ENCODE data around the gene DIAPH3.

DIAPH3 gene

DNA sequence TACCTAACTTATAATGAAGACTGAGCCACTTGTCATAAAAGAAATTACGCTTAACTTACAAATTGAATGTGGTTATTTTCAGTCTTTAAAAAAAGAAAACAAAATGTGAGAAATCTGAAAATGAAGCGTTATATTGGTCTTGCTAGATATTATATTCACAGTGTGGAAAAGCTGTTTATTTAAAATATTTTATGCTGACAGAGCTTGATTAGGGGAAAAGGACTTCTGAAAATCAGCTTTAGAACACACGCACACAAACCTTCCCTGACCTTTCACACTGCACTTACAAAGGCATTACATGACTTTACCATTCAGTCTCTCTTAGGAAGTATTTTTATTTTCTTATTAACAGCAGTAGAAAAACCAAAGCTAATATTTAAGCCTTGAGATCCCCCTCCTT is 461.5 kb downstream of the DIAPH3 start:
- no peak for DNase-seq

DNA sequence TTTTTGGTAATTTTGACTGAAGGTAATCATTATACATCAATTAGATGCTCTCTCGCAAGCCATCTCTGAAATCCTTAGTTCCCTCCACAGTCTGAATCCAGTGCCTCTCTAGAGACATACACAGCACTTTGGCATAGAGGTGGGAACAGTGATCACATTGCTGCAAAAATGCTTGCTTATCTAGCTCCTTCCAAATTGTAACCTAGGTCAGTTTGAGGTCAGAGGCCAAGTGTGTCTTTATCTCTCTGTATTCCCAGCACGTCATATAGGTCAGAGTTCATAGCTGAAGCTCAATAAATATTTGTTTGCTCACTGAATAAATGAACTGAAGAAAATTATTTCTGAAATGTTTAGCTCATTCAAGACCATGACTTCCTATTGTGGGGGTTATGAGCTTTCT is 462.5 kb downstream of the DIAPH3 start:
- DNase-seq = no peak

GRCh38 chr13:59700281-59700680 is 463.4 kb downstream of the DIAPH3 start:
- DNase-seq = no peak

DNA sequence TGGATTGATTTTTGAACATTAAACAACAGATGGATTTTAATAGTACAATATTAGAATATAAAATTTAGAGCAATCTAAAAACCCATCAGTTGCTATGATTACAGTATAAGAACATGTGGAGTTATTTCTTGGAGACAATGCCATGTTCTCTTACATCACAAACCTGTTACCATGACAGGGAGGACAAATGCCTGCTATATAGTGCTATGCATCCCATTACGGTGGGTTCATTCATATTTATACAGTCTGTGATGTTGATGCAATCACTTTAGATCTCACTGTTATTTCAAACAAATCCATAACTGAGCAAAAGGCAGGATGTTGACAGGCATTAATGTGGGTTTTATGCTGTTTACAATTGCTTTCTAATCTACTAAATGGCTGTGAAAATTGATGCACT is 467.5 kb downstream of the DIAPH3 start:
- DNase-seq = no peak

DNA sequence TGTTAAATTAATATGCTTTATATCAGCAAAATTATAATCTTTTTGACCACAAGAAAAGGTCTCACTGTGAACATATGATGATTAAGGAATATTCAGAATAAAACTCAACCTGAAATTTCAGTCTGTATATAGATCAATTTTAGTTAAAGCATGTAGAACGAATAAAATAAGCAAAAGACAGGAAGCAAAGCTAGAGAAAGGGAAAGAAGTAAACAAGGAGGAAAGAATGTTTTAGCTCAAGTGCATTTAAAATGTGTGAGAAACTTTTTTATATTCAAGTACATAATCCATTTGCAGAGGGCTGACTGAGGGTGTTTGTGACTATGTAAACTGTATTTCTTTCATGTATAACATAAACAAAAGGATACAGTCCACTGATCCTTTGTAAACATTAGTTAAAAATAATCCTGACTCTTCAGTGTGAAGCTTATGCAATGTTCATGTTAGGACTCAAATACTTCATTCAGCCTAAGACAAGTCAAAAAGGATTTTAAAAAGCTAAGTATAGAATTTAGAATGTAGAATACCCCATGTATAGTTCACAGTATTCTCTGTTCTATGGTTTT is 472.1 kb downstream of the DIAPH3 start:
- DNase-seq = no peak

DNA sequence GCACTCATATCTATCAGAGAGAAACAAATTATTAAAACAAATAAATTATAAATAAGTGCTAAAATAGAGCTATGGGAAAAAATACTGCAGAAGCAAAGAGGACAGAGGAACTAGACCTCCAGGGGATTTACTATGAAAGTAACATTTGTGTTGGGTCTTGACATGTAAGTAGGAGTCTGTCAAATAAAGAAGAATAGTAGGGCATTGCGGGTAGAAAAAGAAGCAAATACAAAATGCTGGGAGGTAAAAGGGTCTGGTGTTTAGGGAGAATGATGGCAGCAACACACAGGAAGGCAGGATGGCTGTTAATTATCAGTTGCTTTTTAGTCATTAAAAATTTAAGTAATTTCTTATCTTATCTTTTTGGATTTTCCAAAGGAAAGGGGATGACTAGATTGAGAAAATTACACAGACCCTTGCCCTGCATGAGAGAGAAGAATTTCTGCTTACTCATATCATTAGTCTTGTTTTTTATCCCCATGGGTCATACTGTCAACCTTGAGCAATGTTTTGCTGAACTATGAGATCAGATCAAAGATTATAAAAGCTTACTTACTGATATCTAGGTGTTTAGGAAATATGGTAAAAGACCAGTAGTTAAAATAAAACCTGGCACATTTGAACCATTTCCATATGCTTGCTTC is 472.7 kb downstream of the DIAPH3 start:
- no peak for DNase-seq

- DNase-seq = no peak
These were observed 474.7 kb downstream of the DIAPH3 start for GRCh38 chr13:59689057-59689456.

DNA sequence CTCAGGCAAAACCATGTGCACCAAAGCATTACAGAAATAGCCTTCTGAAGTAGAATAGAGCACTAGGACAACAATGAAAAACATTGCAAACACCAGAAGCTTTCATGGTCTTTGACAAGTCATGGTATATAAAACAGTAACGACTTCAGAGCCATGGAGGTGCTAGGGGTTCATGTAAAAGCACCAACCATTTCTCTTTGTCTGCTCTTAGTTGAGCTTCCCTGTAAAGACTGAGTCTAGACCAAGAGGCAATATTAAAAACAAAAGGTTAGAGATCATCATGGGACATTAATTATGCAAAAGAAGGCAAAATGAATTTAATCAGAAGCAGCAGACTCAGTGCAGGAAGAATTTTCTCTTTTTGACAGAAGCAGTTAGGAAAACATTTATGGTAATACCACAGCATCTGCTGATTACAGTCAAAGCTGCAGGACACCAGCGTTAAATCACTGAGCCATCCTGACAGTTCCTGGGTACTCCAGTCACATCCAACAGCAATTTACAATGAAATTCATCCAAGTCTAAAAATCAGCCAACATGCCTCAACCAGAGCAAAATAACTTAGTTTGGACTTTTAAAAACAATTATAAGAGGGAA is 476.8 kb downstream of the DIAPH3 start:
- no peak for DNase-seq

- no peak for DNase-seq
These were observed 479.6 kb downstream of the DIAPH3 start for GRCh38 chr13:59684105-59684504.

- no peak for DNase-seq
These were observed 482.0 kb downstream of the DIAPH3 start for GRCh38 chr13:59681636-59682311.

- DNase-seq = no peak
These were observed 483.2 kb downstream of the DIAPH3 start for GRCh38 chr13:59680429-59681024.

DNA sequence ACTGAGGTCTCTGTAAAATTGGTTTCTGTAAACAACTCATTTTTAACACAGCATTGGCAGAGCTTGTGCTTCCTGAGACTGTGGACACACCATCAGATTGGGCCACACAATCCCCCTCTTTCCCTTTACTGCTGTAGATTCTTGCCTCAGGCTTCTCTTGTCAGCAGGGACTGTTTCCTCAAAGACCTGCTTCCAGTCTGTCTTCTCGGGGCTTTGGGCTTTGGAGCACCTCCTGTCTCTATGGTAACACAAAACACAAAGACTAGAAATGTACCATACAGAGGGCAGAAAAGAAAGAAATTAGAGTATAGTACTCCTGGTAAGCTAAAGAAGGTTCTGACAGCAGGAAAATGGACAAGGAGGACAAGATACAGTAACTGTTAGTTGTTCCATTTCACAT is 484.5 kb downstream of the DIAPH3 start:
- no peak for DNase-seq

DNA sequence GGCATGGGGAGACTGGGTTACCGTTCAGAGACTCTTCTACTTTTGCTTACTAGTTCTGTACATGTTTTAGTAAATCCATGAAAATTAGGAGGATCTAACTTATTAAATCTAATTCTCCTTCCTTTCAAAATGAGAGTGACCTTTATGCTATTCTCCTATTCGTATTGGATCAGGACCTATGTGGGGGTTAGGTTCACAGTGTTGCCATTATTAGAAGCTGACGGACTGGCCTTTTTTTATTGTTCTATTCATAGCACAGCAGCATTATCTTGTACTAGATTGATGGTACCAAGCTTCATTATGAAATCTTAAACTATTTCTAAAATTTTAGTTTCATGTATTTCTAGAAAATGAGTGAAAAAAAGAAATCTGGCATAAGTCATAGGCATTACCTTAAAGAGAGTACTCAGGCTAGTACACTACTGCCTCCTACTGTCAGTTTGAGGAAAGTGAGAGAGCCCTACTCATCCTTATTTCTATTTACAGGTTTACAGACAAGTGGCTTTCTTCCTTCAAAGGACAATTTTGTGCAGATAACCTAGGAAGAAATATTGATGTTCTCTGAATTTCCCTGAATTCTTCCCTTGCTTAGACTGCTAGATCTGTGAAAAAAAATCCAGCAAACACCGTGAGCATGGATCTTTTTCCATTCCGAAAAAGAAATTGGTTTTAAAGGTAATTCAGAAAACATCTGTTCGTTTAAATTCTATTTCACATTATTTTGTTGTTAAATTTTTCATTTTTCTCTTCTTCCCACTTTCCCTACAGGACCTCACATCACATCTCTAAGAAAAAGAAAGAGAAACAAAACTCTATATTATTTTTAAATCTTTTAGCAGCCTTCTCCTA is 485.5 kb downstream of the DIAPH3 start:
- DNase-seq = no peak

DNA sequence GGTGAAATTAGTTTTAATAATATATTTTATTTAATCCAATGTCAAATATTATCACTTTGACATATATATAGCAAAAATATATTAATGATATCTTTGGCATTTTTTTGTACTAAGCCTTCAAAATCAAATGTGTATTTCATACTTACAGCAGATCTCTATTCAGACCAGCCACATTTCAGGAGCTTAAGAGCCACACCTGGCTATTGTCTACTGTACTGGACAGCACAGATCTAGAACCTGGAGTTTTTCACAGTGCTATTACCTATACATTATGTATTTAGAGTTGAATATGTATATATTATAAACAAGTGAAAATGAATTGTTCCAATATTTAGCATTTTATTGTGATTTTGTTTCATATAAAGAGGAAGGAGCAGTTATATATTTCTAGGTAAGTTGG is 486.3 kb downstream of the DIAPH3 start:
- DNase-seq = no peak

- DNase-seq = no peak
These were observed 489.1 kb downstream of the DIAPH3 start for GRCh38 chr13:59674616-59675015.

GRCh38 chr13:59673286-59673685 is 490.4 kb downstream of the DIAPH3 start:
- no peak for DNase-seq

GRCh38 chr13:59672445-59672844 is 491.3 kb downstream of the DIAPH3 start:
- DNase-seq = no peak

DNA sequence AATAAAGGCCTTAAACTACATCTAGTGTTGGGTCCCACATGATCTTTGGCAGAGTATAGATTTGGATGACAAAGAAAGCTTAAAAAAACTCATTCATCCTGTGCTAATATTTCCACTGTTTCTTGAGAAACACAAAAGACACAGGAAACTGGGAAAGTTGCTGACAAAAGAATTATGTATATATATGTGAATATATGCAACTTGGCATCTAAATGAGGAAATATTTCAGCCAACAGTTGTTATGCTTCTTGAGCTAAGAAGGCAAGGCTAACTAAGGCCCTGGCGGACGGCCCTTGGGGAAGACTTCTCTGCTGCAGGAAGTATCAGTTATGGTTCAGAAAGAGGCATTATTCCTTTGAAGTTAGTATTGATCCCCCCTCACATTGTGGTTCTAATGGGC is 491.8 kb downstream of the DIAPH3 start:
- no peak for DNase-seq

DNA sequence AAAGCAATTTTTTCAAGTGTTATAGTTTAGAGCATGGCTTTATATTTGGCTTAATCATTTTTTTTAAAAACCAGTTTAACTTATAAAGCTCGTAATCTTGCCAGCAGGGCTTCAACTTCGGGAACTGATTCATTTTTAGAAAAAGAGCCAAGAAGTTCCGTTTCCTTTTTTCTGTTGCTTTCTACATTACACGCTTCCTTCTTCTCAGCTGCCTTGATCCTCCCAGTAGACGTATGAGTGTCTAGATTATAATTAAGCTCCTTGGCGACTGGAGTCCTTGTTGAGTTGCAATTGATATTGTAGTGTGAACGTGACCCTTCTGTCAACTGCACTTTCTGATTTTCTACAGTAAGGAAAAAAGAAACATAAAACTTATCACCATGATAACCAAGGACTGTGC is 497.2 kb downstream of the DIAPH3 start:
- DNase-seq = no peak

DNA sequence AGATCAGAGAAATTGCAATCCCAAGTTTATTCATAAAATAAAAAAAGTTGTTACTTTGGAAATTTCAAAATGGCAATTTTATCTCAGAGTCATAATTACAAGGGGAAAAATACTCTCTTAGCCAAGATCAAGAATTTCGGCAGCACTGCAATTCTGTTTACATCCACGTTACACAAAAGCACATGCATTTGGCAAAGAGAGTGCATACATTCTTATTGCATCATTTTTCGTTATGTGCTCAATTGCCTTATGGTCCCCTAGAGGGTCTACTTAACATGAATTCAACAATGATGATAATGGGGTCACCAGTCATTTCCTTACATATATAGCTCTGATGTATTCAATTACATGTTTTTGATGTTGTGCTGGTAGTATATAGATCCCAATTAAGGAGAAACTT is 498.0 kb downstream of the DIAPH3 start:
- no peak for DNase-seq

GRCh38 chr13:59665184-59665583 is 498.5 kb downstream of the DIAPH3 start:
- no peak for DNase-seq

GRCh38 chr13:59664586-59664985 is 499.1 kb downstream of the DIAPH3 start:
- no peak for DNase-seq

DNA sequence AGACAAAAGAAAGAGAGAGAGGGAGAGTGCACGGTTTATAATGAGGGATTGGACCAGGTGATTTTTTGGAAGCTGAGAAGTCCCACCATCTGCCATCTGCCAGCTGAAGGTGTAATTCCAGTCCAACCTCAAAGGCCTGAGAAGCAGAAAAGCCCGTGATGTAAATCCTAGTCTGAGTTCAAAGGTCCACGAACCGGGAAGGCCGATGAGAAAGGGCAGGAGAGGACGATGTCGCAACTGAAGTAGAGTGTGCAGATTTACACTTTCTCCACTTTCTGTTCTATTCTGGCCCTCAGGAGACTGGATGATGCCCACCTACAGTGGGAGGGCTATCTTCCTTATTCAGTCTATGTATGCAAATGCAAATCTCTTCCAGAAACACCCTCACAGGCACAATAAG is 500.0 kb downstream of the DIAPH3 start:
- no peak for DNase-seq
